WTC11 (cell line): ENCODE measurements around the gene OBSCN. TPM values are rescaled to one million over a fixed set of nuclear protein-coding genes. Genes with fewer than 3 reads are reported as not detected.

Source experiments
- ATAC-seq: fragments of 200-7000 bp; cut with Tn5 transposase; 2 replicates; pipeline ENCODE4 v1.10.0; 2021; ENCODE audit warnings: mild to moderate bottlenecking, moderate library complexity
- CTCF ChIA-PET: fragments of 300-600 bp; sonication (Branson Sonifier 250); formaldehyde crosslinking; loops from one replicate; lab custom pipeline; 2021; ENCODE audit warnings: antibody characterized with exemption; lab: Charles Lee
- POLR2A ChIA-PET: fragments of 350-600 bp; sonication (Branson Sonifier 250); formaldehyde crosslinking; loops from one replicate; lab custom pipeline; 2021; ENCODE audit warnings: antibody characterized with exemption; lab: Charles Lee
- DNase-seq: peaks from one replicate; pipeline ENCODE4 v3.0.0; 2021; ENCODE audit warnings: low spot score
- H3K27ac Mint-ChIP-seq: 2 replicates; pipeline ENCODE4 v1.8.0; 2021; ENCODE audit warnings: mixed read lengths
- H3K27me3 Mint-ChIP-seq: 2 replicates; pipeline ENCODE4 v1.8.0; 2021; ENCODE audit warnings: low read depth, mild to moderate bottlenecking, moderate library complexity, mixed read lengths
- H3K36me3 Mint-ChIP-seq: 2 replicates; pipeline ENCODE4 v1.8.0; 2021; ENCODE audit warnings: mixed read lengths
- H3K4me1 Mint-ChIP-seq: 2 replicates; pipeline ENCODE4 v1.8.0; 2022; ENCODE audit warnings: mixed read lengths
- H3K4me3 Mint-ChIP-seq: 2 replicates; pipeline ENCODE4 v1.8.0; 2021; ENCODE audit warnings: mild to moderate bottlenecking, moderate library complexity, mixed read lengths
- H3K9me3 Mint-ChIP-seq: 2 replicates; pipeline ENCODE4 v1.8.0; 2021; ENCODE audit warnings: mixed read lengths
- CREM ChIP-seq: sonication (generic); formaldehyde crosslinking; IDR thresholded peaks from 2 replicates; pipeline ENCODE4 v1.8.1; 2022; ENCODE audit warnings: mild to moderate bottlenecking, missing genetic modification reagents, moderate library complexity
- ELF4 ChIP-seq: sonication (generic); formaldehyde crosslinking; IDR thresholded peaks from 2 replicates; pipeline ENCODE4 v1.8.1; 2022; ENCODE audit warnings: low read depth, mild to moderate bottlenecking, moderate library complexity, missing genetic modification reagents
- ETV6 ChIP-seq: sonication (generic); formaldehyde crosslinking; IDR thresholded peaks from 2 replicates; pipeline ENCODE4 v1.8.1; 2022; ENCODE audit warnings: mild to moderate bottlenecking, missing genetic modification reagents
- FOXP1 ChIP-seq: sonication (generic); formaldehyde crosslinking; IDR thresholded peaks from 2 replicates; pipeline ENCODE4 v1.8.0; 2022; ENCODE audit warnings: missing genetic modification reagents, mild to moderate bottlenecking, moderate library complexity, borderline replicate concordance
- GTF2I ChIP-seq: fragments of 250-450 bp; sonication (Bioruptor Pico); conservative IDR thresholded peaks from 2 replicates; pipeline ENCODE4 v1.4.0; 2021; ENCODE audit warnings: mild to moderate bottlenecking
- JAZF1 ChIP-seq: fragments of 250-450 bp; sonication (Bioruptor Pico); IDR thresholded peaks from 2 replicates; pipeline ENCODE4 v1.9.0; 2021; ENCODE audit warnings: moderate library complexity, mild to moderate bottlenecking, inconsistent platforms
- KAT7 ChIP-seq: sonication (generic); formaldehyde crosslinking; IDR thresholded peaks from 2 replicates; pipeline ENCODE4 v1.8.1; 2023; ENCODE audit warnings: missing genetic modification reagents, mild to moderate bottlenecking, borderline replicate concordance
- MXD4 ChIP-seq: fragments of 250-450 bp; sonication (Bioruptor Pico); IDR thresholded peaks from 2 replicates; pipeline ENCODE4 v1.8.0; 2021; ENCODE audit warnings: mild to moderate bottlenecking, moderate library complexity, borderline replicate concordance
- NFATC4 ChIP-seq: fragments of 250-450 bp; sonication (Bioruptor Pico); IDR thresholded peaks from 2 replicates; pipeline ENCODE4 v1.9.0; 2021; ENCODE audit warnings: mild to moderate bottlenecking
- NR1H2 ChIP-seq: sonication (generic); formaldehyde crosslinking; IDR thresholded peaks from 2 replicates; pipeline ENCODE4 v1.9.0; 2021; ENCODE audit warnings: mild to moderate bottlenecking, moderate library complexity, missing genetic modification reagents
- TEAD1 ChIP-seq: sonication (generic); formaldehyde crosslinking; IDR thresholded peaks from 2 replicates; pipeline ENCODE4 v1.8.0; 2022; ENCODE audit warnings: mild to moderate bottlenecking, missing genetic modification reagents
- ZNF138 ChIP-seq: sonication (generic); formaldehyde crosslinking; conservative IDR thresholded peaks from 2 replicates; pipeline ENCODE4 v1.8.1; 2022; ENCODE audit warnings: mild to moderate bottlenecking, moderate library complexity, missing genetic modification reagents
- ZNF232 ChIP-seq: sonication (generic); formaldehyde crosslinking; IDR thresholded peaks from 2 replicates; pipeline ENCODE4 v1.8.0; 2022; ENCODE audit warnings: mild to moderate bottlenecking, missing genetic modification reagents
- ZNF317 ChIP-seq: sonication (generic); formaldehyde crosslinking; IDR thresholded peaks from 2 replicates; pipeline ENCODE4 v1.8.1; 2023; ENCODE audit warnings: low read depth, mild to moderate bottlenecking, moderate library complexity, missing genetic modification reagents, borderline replicate concordance
- total RNA-seq: library from RNA; stranded (reverse); gene quantifications from 3 replicates; pipeline ENCODE4 v1.2.3, GENCODE V29; 2021
- TF ChIP-seq, protein P1 (sequence below): sonication (generic); formaldehyde crosslinking; conservative IDR thresholded peaks from 2 replicates; pipeline ENCODE4 v1.8.1; 2023; ENCODE audit warnings: mild to moderate bottlenecking, low read depth, missing genetic modification reagents, moderate library complexity
- TF ChIP-seq, protein P2 (sequence below): sonication (generic); formaldehyde crosslinking; IDR thresholded peaks from 2 replicates; pipeline ENCODE4 v1.8.1; 2023; ENCODE audit warnings: mild to moderate bottlenecking, missing genetic modification reagents
- TF ChIP-seq, protein P3 (sequence below): sonication (generic); formaldehyde crosslinking; conservative IDR thresholded peaks from 2 replicates; pipeline ENCODE4 v1.8.1; 2022; ENCODE audit warnings: mild to moderate bottlenecking, missing genetic modification reagents
- TF ChIP-seq, protein P4 (sequence below): sonication (generic); formaldehyde crosslinking; IDR thresholded peaks from 2 replicates; pipeline ENCODE4 v1.8.1; 2022; ENCODE audit warnings: low read depth, missing genetic modification reagents, borderline replicate concordance
- TF ChIP-seq, protein P5 (sequence below): sonication (generic); formaldehyde crosslinking; IDR thresholded peaks from 2 replicates; pipeline ENCODE4 v1.8.0; 2023; ENCODE audit warnings: missing genetic modification reagents
- TF ChIP-seq, protein P6 (sequence below): sonication (generic); formaldehyde crosslinking; IDR thresholded peaks from 2 replicates; pipeline ENCODE4 v1.8.1; 2022; ENCODE audit warnings: mild to moderate bottlenecking, missing genetic modification reagents, moderate library complexity, borderline replicate concordance
- TF ChIP-seq, protein P7 (sequence below): sonication (generic); formaldehyde crosslinking; IDR thresholded peaks from 2 replicates; pipeline ENCODE4 v1.8.0; 2022; ENCODE audit warnings: mild to moderate bottlenecking, missing genetic modification reagents

Gene OBSCN
- total RNA-seq, 1 experiment from 2014 or later = 38.8 TPM

DNA sequence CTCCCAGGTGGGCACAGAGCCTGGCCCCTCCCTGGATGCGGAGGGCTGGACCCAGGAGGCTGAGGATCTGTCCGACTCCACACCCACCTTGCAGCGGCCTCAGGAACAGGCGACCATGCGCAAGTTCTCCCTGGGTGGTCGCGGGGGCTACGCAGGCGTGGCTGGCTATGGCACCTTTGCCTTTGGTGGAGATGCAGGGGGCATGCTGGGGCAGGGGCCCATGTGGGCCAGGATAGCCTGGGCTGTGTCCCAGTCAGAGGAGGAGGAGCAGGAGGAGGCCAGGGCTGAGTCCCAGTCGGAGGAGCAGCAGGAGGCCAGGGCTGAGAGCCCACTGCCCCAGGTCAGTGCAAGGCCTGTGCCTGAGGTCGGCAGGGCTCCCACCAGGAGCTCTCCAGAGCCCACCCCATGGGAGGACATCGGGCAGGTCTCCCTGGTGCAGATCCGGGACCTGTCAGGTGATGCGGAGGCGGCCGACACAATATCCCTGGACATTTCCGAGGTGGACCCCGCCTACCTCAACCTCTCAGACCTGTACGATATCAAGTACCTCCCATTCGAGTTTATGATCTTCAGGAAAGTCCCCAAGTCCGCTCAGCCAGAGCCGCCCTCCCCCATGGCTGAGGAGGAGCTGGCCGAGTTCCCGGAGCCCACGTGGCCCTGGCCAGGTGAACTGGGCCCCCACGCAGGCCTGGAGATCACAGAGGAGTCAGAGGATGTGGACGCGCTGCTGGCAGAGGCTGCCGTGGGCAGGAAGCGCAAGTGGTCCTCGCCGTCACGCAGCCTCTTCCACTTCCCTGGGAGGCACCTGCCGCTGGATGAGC lies 164.5 kb downstream of the OBSCN start (continued):
- TF ChIP-seq, protein P1, sequence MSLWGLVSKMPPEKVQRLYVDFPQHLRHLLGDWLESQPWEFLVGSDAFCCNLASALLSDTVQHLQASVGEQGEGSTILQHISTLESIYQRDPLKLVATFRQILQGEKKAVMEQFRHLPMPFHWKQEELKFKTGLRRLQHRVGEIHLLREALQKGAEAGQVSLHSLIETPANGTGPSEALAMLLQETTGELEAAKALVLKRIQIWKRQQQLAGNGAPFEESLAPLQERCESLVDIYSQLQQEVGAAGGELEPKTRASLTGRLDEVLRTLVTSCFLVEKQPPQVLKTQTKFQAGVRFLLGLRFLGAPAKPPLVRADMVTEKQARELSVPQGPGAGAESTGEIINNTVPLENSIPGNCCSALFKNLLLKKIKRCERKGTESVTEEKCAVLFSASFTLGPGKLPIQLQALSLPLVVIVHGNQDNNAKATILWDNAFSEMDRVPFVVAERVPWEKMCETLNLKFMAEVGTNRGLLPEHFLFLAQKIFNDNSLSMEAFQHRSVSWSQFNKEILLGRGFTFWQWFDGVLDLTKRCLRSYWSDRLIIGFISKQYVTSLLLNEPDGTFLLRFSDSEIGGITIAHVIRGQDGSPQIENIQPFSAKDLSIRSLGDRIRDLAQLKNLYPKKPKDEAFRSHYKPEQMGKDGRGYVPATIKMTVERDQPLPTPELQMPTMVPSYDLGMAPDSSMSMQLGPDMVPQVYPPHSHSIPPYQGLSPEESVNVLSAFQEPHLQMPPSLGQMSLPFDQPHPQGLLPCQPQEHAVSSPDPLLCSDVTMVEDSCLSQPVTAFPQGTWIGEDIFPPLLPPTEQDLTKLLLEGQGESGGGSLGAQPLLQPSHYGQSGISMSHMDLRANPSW (CRISPR knock-in tag) = no peak
- TF ChIP-seq, all 79 proteins: peak for 0

DNA sequence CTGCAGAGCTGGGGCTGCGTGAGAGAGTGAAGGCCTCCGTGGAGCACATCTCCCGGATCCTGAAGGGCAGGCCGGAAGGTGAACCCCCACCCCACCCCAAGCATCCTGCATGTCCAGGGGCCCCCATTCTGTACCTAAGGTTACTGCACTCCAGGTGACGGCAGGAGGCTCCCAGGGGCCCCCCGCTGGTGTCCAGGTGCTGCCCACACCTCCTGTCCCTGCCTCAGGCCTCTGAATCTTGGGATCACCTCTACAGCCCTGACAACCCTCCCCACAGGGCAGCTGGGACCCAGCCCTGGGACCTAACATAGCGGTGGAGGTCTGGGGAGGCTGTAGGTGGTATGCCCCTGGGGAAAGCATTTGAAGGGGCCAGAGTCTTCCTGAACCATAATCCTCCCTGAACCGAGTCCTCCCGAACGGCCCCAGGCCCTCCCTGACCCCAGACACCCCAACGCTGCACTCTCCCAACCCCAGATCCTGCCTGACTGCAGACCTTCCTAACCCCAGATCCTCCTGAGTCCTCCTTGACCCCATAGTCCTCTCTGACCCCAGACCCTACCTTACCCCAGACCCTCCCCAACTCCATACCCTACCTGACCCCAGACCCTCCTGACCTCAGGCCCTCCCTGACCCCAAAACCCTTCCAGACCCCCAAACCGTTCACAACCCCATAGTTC lies 165.3 kb downstream of the OBSCN start:
- H3K9me3 Mint-ChIP-seq = no peaks in the 10 kb centered on the region
- POLR2A ChIA-PET = no interaction called here
- TF ChIP-seq ZNF138 (CRISPR knock-in tag) (no peak), MXD4 (CRISPR knock-in tag) (no peak), NFATC4 (CRISPR knock-in tag) (no peak), NR1H2 (CRISPR knock-in tag) (no peak), FOXP1 (no peak), CREM (CRISPR knock-in tag) (no peak), GTF2I (CRISPR knock-in tag) (no peak), ZNF232 (CRISPR knock-in tag) (no peak), ELF4 (no peak), ETV6 (CRISPR knock-in tag) (no peak), JAZF1 (no peak), ZNF317 (CRISPR knock-in tag) (no peak), TEAD1 (CRISPR knock-in tag) (no peak), KAT7 (CRISPR knock-in tag) (no peak)
- TF ChIP-seq, protein P2, sequence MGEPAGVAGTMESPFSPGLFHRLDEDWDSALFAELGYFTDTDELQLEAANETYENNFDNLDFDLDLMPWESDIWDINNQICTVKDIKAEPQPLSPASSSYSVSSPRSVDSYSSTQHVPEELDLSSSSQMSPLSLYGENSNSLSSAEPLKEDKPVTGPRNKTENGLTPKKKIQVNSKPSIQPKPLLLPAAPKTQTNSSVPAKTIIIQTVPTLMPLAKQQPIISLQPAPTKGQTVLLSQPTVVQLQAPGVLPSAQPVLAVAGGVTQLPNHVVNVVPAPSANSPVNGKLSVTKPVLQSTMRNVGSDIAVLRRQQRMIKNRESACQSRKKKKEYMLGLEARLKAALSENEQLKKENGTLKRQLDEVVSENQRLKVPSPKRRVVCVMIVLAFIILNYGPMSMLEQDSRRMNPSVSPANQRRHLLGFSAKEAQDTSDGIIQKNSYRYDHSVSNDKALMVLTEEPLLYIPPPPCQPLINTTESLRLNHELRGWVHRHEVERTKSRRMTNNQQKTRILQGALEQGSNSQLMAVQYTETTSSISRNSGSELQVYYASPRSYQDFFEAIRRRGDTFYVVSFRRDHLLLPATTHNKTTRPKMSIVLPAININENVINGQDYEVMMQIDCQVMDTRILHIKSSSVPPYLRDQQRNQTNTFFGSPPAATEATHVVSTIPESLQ = no peak
- TF ChIP-seq, protein P3, sequence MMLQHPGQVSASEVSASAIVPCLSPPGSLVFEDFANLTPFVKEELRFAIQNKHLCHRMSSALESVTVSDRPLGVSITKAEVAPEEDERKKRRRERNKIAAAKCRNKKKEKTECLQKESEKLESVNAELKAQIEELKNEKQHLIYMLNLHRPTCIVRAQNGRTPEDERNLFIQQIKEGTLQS = no peak
- TF ChIP-seq, protein P4, sequence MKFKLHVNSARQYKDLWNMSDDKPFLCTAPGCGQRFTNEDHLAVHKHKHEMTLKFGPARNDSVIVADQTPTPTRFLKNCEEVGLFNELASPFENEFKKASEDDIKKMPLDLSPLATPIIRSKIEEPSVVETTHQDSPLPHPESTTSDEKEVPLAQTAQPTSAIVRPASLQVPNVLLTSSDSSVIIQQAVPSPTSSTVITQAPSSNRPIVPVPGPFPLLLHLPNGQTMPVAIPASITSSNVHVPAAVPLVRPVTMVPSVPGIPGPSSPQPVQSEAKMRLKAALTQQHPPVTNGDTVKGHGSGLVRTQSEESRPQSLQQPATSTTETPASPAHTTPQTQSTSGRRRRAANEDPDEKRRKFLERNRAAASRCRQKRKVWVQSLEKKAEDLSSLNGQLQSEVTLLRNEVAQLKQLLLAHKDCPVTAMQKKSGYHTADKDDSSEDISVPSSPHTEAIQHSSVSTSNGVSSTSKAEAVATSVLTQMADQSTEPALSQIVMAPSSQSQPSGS (CRISPR knock-in tag) = no peak
- TF ChIP-seq, protein P5, sequence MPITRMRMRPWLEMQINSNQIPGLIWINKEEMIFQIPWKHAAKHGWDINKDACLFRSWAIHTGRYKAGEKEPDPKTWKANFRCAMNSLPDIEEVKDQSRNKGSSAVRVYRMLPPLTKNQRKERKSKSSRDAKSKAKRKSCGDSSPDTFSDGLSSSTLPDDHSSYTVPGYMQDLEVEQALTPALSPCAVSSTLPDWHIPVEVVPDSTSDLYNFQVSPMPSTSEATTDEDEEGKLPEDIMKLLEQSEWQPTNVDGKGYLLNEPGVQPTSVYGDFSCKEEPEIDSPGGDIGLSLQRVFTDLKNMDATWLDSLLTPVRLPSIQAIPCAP = no peak
- TF ChIP-seq, protein P6, sequence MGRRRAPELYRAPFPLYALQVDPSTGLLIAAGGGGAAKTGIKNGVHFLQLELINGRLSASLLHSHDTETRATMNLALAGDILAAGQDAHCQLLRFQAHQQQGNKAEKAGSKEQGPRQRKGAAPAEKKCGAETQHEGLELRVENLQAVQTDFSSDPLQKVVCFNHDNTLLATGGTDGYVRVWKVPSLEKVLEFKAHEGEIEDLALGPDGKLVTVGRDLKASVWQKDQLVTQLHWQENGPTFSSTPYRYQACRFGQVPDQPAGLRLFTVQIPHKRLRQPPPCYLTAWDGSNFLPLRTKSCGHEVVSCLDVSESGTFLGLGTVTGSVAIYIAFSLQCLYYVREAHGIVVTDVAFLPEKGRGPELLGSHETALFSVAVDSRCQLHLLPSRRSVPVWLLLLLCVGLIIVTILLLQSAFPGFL (CRISPR knock-in tag) = no peak
- TF ChIP-seq, protein P7, sequence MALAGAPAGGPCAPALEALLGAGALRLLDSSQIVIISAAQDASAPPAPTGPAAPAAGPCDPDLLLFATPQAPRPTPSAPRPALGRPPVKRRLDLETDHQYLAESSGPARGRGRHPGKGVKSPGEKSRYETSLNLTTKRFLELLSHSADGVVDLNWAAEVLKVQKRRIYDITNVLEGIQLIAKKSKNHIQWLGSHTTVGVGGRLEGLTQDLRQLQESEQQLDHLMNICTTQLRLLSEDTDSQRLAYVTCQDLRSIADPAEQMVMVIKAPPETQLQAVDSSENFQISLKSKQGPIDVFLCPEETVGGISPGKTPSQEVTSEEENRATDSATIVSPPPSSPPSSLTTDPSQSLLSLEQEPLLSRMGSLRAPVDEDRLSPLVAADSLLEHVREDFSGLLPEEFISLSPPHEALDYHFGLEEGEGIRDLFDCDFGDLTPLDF (CRISPR knock-in tag) = no peak

More for the DNA sequence above, 165.3 kb downstream of the OBSCN start:
- Mint-ChIP-seq H3K36me3 (no peaks in the 10 kb centered on the region), H3K4me1 (peaks cover 5% of the 10 kb centered on the region; the same call in 1 of the 2 replicates), H3K4me3 (no peak overlapping the region), H3K27me3 (no peaks in the 10 kb centered on the region), H3K27ac (no peak overlapping the region)
- CTCF ChIA-PET = interaction anchor here (1.6 kb wide), 1 partner anchor 64 kb away, joined by 4 read pairs; no protein-coding TSS in a partner anchor
- ATAC-seq (no peak), DNase-seq (peak; percentile 6)
